ENCODE results near the gene KANSL3.
"Not testable (repeated sequence)": the region's sequence is repeated elsewhere in the genome, so short reads cannot be mapped to it uniquely, and the experiment has no call there.

Gene KANSL3

DNA sequence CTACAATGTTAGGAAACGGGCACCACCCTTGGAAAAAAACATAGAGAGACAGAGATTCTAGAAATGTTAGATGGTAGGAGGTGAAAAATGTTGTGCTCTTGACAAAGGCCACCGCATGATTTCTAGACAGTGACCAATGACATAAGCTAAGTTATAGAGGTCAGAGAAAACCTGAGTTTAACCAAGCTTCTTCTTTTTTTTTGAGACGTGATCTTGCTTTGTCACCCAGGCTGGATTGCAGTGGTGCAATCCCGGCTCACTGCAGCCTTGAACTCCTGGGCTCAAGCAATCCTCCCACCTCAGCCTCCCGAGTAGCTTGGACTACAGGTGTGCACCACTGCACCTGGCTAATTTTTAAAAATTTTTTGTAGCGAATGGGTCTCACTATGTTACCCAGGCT lies 17.4 kb upstream of the KANSL3 start:
- no peak for DNase-seq (ENCODE audit: low read depth, low spot score)

DNA sequence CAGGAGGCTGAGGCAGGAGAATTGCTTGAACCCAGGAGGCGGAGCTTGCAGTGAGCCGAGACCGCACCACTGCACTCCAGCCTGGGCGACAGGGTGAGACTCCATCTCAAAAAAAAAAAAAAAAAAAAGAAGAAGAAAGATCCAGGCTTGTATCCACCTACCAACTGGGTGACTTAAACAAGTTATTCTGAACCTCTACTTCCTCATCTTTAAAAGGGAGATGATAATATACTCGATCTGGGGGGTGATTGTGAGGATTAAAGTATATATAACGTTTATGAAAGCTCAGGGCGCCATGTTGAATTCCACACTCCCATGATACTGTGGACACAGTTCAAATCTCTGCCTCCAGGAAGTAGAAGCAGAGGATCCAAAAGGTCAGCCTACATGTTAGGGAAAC lies 16.7 kb upstream of the KANSL3 start:
- not testable (repeated sequence) for DNase-seq (ENCODE audit: low read depth, low spot score)

DNA sequence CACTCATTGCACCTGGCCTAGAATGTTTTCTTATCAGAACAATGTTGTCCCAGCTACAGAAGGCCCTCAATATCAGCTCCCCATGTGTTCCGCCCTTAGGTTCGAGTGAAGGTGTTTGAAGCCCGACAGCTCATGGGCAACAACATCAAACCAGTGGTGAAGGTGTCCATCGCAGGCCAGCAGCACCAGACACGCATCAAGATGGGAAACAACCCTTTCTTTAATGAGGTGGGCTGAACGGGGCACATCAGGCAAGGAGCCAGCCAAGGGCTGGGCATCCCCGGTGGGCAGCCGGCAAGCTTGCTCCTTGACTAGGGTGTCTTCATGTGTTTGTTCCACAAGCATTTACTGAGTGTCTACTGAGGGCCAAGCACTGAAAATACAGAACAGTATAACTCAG lies 13.7 kb upstream of the KANSL3 start:
- no peak for DNase-seq (ENCODE audit: low read depth, low spot score)

DNA sequence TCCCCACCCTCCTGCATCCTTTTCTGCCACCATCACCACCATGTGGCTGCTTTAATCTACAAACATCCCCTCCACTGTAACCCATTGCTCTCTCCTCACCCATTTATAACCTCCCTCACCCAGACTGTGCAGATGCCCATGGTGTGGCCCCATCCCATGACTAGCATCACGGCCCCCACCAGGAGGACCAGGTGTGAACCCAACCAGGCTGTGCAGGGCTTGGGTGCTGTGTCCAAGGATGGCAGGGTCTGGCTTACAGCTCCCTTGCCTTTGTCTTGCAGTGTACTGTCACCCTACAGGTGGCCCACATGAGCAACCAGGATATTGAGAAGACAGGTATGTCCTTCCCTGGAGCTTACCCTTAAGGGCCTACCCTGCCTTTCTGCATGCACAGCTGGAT lies 11.2 kb upstream of the KANSL3 start:
- DNase-seq (ENCODE audit: low read depth, low spot score), result no peak

DNA sequence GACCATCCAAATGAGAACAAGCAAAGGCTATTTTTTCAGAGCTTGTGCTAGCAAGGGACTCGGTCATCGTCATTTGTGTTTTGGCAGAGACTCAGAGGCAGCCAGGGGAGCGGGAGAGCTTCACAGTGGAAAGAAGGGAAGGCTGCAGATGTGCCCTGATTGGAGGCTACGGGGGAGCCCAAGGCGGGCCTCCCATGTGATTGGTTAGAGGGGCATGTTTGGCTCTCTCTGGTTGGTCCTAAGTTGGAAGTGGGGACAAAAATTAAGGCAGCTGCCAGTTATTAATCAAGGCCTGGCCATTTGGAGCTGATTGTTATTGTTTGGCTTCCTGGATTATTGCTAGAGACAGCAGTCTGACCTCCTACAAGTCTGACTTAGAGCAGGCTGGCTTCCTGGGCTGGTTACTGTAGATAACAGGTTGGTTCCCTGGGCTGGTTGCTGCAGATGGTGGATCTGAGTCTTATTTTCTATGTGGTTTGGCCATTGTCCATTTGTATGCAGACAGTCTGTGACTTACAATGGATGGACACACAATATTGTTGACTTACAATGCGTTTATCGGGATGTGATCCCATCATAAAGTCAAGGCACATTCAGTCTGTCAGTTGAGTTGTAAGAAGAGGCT lies 10.3 kb upstream of the KANSL3 start:
- no peak for DNase-seq (ENCODE audit: low read depth, low spot score)

DNA sequence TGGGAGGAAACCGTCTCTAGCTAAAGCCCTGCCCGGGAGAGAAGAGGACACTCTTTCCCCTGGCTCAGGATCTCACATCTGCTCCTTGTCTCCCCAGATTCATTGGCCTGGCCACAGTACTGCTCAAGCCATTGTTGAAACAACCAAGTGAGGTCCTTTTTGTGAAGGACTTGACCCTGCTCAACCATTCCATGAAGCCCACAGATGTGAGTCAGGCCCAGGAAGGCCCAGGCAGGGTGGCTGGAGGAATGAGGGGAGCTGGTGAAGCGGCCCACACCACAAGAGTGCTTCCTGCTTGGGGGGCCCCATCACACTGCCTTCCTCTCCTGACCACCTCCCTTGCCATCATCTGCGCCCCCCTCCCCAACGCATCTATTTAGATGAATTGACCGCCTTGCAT lies 9.6 kb upstream of the KANSL3 start:
- no peak for DNase-seq (ENCODE audit: low read depth, low spot score)

DNA sequence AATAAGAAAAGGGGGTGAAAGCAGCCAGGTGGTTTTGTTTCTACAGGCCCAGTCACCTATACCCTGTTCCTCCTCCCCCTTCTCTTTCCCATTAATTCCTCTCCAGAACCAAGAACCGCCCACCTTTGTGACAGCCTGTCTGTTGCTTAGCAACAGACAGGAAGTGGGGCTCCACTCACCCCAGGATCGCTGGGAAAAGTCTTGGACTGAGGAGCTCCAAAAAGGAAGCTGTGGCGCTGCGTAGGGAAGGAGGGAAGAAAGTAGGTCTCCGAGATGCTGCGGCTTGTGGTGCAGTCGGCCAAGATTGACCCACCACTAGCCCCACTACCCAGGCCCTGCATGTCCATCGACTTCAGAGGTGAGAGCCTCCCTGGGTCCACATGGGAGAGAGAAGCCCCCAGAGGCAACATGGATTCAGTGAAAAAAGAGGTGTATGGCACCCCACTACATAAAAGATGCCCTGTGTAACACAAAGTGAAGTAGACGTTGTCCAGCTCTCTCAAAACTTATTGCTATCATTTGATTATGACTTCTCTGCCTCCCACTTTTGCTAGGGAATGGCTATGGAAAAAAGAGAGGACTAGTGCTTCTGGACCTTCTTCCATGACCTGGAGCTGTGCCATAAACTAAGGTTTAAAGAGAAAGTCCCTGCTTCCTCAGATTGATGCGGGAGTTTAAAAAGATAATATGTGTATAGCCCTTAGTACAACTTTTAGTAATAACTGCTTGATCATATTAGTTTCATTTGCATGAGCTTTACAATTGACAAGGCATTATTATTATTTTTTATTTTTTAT lies 4.7 kb upstream of the KANSL3 start, which contains the start of gene FER1L5:
Gene FER1L5, plus strand, starts transcription at position 201 of the 797 bp plus-strand sequence. Its CDS starts 73 bp downstream, at position 274.
- no peak for DNase-seq (ENCODE audit: low read depth, low spot score)

DNA sequence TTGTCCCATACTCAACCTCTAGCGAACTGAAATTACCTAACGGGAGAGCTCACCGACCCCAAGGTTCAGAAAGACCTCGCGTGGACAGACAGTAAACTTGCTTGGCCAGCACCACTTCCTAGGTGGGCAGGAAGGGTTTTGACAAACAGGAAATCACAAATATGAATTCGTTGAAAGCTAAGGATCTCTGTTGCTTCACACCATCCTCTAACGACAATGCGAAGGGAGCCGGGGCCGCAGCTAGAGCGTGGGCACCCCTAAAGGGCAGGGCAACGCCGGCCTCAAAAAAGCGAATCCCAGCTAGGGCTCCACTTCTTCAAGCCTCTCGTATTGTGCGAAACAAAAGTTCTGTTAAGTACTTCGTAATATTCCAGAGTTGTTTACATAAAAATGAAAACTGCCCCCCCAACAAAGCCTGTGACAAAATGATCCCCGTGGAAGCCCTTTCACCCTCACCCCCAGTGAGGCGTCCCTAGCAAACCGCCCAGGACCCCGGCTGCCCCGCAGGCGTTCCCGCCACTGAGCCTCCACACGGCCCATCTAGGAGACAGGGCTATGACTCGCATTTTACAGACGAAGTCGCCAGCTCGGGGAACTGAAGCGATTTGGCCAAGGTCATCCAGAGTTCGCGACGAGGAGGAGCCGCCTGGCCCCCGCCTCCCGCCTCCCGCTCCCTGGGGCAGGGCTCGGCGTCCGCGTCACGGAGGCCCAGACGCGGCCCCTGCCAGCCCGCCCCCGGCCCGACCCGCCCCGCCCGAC lies 548 bp downstream of the KANSL3 start:
- peak; percentile 55 for DNase-seq (ENCODE audit: low read depth, low spot score)

DNA sequence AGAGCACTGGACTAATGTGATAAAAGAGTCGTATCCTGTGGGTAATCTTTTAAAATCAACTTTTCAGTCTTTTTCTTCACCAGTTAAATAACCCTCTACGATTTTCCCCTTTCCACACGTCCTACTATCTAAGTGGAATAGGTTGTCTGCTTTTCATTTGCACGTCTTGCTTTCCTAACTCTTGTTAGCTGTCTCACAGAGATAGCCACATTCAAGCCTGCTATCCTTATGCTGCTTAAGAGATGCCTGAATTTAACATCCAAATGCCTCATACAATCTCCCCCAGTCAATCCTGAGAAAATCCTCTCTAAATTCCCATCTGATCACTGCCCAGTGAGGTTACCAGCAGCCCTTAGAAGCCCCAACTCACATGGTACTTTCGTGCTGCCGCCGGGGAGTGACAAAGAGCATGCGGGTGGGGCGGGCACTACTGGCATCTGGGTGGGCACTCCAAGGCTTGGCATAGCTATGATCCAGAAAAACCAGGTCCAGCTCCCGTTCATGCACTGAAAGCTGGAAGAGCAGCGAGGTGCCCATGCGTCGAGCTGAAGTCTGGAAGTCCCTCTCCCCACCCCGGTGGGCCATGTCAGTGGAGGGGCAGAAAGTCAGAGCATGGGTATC lies 1.5 kb downstream of the KANSL3 start:
- DNase-seq (ENCODE audit: low read depth, low spot score), result no peak

DNA sequence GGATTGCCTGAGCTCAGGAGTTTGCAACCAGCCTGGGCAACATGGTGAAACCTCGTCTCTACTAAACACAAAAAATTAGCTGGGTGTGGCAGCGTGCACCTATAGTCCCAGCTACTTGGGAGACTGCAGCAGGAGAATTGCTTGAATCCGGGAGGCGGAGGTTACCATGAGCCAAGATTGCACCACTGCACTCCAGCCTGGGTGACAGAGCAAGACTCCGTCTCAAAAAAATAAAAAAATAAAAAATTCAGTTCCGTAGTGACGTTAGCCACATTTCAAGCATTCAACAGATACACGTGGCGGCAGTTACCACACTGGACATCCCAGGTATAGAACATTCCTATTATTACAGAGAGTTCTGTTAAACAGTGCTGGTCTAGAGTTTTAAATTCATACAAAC lies 4.5 kb downstream of the KANSL3 start:
- DNase-seq (ENCODE audit: low read depth, low spot score), result no peak

DNA sequence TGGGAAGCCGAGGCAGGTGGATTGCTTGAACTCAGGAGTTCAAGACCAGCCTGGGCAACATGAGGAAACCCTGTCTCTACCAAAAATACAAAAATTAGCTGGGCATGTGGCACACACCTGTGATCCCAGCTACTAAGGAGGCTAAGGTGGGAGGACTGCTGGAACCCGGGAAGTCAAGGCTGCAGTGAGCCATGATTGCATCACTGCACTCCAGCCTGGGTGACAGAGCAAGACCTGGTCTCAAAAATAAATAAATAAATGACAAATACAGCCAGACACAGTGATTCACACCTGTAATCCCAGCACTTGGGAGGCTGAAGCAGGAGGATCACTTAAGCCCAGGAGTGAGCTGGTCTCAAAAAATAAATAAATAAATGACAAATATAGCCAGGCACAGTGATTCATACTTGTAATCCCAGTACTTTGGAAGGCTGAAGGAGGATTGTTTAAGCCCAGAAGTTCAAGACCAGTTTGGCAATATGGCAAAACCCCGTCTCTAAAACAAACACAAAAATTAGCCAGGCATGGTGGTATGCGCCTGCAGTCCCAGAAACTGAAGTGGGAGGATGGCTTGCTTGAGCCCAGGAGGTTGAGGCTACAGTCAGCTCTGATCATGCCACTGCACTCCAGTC lies 6.2 kb downstream of the KANSL3 start:
- no peak for DNase-seq (ENCODE audit: low read depth, low spot score)

DNA sequence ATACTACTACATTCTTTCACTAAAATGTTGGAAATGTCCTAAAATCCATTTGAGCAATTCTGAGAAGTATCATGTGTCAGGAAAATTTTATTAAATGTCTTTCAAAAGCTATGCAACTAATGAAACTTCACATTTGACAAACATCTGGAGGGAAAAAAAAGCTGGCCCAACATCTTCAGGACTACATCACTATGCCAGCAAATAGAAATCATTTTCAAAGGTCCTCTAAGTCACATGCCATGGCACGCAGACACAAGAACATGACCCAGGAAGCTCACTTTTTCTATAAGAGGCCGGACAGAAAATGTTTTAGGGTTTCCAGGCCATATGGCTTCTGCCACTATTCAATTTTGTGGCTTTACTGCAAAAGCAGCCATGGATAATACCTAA lies 11.6 kb downstream of the KANSL3 start:
- no peak for DNase-seq (ENCODE audit: low read depth, low spot score)

DNA sequence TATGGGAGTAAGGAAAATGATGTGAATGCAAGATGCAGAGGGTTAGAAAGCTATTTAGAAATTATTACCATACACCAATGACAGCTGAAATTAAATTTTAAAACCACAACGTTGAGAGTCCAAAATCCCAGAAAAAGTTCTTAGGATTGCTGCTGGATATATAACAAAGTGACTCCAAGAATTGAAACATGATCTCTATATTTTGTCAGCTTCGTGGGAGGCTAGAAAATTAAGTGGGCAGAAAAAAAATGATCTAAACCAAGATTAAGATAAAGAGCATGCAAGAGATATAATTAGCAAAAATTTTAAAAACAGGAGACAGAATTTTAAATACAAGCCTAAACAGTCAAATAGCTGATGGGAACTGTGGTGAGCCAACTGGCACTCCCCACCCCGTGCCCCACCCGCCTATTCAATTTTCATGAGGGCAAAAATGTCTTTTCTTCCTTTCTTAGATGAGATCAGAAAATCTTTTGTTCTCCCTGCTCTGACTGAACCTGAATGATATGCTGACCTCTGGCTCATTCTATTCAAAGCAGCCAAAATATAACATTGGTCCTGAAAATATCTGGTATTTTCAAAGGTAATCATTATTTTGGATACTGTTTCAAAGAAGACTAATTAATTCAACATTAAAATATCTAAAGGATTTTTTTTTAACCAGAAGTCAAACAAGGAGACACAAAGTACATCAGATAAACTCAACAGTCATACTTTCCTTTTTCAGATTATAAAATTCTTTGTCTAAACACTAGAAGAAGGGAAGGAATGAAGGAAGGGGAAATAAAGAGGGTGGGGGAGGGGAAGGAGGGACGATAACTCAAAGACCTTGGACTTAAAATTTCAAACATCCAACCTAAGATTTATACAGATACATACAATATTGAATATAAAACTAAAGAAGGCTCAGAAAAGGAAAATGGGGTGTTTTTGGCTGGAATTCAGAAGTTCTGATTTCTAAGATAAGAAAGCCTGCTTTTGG lies 12.2 kb downstream of the KANSL3 start:
- DNase-seq (ENCODE audit: low read depth, low spot score), result no peak

DNA sequence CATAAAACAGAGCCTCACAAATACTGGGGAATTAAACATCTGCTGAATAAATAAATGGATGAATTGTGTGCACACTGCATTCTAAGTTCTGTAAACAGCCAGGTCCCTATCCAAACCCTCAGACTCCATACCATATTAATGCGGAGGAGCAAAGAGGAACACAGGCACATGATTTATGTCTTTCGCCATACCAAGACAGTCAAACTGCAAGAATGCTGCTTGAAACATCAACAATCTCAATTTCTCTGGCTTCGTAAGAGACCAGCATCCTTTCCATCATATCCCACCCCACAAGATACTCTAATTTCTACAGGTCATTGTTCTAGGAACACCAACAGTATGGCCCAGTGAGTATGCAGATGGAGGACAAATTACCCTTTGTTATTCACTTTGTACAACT lies 15.0 kb downstream of the KANSL3 start:
- no peak for DNase-seq (ENCODE audit: low read depth, low spot score)

DNA sequence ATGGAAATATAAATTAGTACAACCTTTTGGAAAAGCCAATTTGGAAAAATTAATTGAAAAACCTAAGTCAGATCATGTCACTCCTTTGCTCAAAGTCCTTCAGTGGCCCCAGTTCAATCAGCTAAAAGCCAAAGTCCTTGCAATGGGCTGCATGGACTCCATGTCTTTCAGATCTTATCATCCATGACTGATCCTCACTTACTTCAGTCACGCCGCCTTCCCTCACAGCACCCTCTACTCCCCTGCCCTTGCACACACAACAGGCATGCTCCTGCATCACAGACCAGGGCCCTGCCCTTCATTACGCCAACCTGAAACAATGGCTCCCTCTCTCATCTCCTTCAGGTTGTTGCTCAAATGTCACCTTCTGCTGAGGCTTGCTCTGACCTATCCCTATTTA lies 15.6 kb downstream of the KANSL3 start:
- DNase-seq (ENCODE audit: low read depth, low spot score), result no peak

DNA sequence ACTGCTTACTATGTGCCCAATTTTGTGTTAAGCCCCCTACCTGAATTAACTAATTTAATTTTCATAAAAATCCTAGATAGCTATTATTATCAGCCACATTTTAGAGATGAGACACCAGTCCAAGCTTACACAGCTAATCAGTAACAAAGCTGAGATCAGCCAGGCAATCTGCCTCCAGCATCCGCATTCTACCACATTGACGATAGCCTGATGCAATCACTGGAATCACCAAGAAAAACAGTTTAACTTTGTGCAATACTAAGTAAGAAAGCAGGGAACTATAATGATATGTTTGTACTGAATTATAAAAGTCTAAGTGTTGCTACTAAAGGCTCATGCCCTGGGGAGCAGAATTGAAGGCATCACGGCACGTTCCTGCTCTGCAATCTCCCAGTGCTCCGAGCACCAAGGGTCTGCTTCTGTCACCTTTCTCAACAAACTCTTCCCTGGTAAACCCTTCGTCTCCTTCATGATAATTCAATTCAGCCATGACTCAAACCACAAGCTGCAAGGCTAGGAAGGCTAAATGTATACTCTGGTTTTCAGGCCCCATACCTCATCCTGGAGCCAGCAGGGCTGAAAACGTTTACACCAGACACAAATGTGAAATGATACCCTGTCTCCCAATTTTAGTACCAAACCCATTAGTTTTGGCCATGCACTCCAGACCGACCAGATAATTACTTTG lies 19.4 kb downstream of the KANSL3 start:
- DNase-seq (ENCODE audit: low read depth, low spot score), result no peak

DNA sequence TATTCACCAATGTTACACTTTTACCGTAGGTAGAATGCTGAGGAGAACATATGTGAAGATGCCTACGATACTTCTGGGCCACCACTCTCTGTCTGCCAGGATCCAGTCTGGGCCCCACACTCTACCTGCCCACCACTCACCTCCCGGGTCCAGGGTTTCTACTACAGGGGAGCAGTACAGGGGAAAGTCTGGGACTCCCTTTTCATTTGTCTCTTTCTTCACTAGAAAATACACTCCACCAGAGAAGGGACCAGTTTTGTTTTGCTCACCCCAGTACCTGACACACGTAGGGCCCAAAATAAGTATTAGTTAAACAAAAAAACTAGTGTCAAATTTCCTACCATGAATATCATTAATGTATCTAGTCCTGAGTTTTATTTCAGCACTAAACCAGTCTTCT lies 21.1 kb downstream of the KANSL3 start:
- no peak for DNase-seq (ENCODE audit: low read depth, low spot score)

DNA sequence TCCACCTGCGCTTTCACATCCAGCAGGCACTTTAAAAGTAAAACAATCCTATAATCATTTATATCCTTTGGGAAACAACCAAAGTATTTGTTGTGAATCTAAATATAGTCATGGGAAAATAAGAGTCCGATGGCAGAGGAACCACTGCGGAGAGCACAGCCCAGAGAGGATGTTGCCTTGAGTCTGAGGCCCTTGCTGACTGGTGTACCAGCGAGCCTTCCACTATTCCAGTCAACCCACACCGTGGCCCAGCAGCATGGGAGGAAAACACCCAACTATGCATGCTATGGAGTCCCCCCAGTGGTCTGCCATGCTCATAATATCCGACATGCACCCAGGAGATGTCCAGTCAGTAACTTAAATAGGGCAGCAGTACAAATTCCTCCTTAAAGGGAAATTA lies 21.6 kb downstream of the KANSL3 start:
- DNase-seq (ENCODE audit: low read depth, low spot score), result no peak

DNA sequence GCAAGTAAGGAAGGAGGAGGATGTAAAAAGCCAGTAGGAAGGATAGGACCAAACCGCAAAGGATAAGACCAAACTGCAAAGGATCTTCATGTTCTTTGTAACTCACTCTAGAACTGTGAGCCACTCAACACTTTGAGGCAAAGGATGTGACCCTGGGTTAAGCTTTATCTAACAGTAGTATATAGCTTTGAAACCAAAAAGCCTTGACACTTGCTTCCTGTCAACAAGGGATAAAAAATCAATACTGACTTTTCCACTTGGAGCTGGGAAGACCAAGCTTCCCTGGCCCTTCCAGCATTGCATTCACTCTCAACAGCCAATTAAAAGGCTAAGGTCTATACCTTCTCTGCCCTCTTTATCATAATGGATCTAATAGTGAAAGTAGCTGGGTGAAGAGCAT lies 22.0 kb downstream of the KANSL3 start:
- DNase-seq (ENCODE audit: low read depth, low spot score), result no peak

Measured in activated naive CD8-positive, alpha-beta T cell treated with anti-CD3 and anti-CD28 coated beads, Interleukin-2, amount 50 U/mL, for 16 hours (primary cell).